CD4-positive, alpha-beta T cell treated with Interleukin-15 for 1 hour (primary cell): ENCODE measurements around the gene MYO6.

Source experiments
- DNase-seq: peaks from one replicate; pipeline ENCODE4 v3.0.0-alpha.2; 2020

Gene MYO6

GRCh38 chr6:75830959-75831885, 82.2 kb downstream of the MYO6 start:
- DNase-seq = no peak

DNA sequence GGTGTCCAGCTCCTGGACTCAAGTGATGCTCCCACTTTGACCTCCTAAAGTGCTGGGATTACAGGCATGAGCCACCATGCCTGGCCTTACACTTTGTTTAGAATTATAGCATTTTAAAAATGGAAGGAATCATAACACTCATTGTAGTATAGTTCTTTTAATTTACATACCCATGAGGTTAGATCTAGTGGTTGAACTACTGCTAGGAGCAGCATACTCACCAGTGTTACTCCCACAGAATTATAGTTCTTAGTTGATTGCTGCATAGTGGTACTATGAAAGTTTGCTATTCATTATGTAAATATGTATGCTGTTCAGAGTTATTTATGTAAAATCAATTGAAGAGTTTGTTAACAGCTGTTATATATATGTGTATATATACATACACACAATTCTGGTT, 85.4 kb downstream of the MYO6 start:
- DNase-seq = no peak

GRCh38 chr6:75842191-75842590, 93.2 kb downstream of the MYO6 start:
- no peak for DNase-seq

DNA sequence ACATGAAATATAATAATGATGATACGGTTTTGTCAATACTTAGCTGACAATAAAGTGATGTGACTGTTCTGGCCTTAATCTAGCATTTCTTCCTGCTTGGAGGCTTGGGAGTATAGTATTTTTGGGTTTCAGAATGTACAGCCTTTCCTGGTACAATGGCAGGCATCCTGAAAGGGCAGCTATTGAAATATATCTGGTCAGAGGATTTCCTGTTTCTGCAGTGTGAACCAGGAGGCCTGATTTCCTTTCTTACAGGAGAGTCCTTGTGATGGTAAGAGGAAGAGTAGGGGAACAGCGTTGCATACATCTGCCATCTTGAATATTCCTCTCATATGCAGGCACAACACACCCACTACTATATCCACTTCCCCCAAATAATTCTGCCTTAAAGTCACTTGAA, 93.7 kb downstream of the MYO6 start:
- no peak for DNase-seq

DNA sequence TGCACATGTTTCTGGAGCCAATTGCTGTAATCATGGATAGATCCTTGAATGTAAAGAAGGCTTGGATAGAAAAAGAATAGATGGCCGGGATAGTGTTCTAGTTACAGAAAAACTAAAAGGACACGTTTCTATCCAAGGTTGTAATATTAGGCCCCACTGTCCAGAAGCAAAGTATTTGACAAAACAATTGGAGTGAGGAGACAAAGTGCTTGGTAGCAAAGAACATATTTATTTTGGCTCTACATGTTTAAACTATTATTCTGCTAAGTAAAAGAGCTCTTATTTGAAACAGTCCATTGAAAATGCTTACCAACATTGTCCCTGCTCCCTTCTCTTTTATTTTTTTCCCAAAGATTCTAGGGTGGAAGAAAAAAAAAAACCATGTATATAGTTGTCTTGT, 94.4 kb downstream of the MYO6 start:
- no peak for DNase-seq

DNA sequence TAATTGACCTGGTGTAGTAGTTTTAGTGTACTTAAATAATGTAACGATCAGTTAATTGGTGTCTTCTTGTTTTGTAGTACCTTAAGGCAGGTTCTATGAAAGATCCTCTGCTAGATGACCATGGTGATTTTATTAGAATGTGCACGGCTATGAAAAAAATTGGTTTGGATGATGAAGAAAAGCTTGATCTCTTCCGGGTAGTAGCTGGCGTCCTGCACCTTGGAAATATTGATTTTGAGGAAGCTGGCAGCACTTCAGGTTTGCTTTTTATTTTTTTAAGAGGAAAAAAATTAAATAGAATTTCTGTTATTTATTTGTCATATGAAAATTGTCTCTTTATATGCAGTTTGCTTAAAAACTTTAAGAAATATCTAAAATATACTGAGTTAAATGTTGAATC, 99.2 kb downstream of the MYO6 start:
- no peak for DNase-seq

GRCh38 chr6:75849329-75850025, 100.4 kb downstream of the MYO6 start:
- no peak for DNase-seq

GRCh38 chr6:75850026-75850833, 101.2 kb downstream of the MYO6 start:
- DNase-seq = no peak

DNA sequence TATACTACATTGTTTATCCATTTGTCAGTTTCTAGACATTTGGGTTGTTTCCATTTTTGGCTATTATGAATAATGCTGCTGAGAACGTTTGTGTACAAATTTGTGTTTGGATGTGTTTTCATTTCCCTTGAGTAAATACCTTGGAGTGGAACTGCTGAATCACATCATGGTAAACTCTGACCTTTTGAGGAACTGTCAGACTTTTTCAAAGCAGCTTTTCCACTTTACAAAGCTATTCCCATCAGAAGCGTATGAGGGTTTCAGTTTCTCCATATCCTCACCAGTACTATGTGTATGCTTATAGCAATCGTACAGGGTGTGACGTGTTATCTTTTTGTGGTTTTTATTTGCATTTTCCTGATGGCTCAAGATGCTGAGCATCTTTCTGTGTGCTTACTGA, 103.7 kb downstream of the MYO6 start:
- no peak for DNase-seq

DNA sequence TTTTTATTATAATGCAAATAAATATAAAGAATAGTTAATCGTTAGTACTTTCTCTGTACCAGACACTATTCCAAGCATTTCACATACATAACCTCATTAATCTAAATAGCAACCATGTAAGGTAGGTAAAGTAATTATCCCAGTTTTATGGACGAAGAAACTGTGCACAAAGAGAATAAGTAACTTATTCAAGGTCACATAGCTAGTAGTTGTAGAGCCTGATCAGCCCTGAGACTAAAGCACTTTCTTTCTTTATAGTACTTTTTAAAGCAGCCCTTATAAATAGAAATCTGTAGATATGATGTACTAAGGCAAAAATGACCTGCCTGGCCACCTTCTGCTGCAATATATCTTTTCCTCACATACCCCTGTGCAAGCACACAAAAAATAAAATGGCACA, 104.8 kb downstream of the MYO6 start:
- no peak for DNase-seq

GRCh38 chr6:75855052-75855451, 106.0 kb downstream of the MYO6 start:
- no peak for DNase-seq

DNA sequence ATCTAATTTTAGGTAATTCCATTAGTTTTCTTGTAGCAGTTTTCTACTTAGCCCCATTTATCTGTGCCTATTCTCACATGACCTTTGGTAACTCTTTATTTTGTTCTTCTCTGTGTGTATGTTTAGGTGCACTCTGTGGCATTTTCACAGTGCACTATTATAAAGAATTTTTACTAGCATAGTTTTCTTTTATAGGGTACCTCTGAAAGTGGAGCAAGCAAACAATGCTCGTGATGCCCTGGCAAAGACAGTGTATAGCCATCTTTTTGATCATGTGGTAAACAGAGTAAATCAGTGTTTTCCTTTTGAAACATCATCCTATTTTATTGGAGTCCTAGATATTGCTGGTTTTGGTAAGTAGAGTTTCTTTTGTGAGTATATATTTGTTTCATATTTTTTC, 107.9 kb downstream of the MYO6 start:
- DNase-seq = no peak

DNA sequence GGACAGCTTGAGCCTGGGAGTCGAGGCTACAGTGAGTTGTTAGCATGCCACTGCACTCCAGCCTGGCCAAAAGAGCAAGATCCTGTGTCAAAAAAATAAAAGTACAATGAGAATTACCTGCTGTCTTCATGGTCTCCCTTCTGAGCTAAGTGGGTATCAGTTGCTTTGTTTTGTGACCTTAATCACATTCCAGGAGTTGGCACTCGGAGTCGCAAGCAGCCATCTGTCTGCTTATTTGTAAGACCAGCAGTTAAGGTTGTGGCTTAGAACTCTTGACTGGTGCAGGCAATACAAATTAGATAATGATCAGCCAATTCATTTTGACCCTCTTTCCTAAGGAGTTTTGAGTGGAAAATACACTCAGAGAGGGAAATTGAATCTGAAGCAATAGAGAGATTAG, 114.0 kb downstream of the MYO6 start:
- DNase-seq = no peak

DNA sequence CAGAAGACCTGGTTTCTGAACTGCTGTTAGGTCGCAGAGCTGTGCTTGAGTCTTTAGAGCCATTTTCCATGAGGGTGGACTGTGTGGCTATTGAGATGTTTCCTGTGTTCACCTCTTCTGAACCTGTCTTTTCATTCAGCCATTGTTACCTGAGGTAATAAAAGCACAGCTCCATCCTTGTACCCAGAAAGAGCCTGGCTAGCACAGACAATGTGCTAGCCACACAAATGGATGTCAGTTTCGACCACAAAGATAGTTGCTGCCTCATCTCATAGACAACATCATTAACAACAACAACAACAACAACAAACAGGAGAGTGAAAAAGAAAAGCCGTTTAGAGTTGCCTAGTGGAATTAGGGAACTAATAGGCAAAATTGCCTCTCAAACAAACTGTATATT, 114.7 kb downstream of the MYO6 start:
- no peak for DNase-seq

- DNase-seq = no peak
These were observed 115.4 kb downstream of the MYO6 start for GRCh38 chr6:75864446-75864845.

DNA sequence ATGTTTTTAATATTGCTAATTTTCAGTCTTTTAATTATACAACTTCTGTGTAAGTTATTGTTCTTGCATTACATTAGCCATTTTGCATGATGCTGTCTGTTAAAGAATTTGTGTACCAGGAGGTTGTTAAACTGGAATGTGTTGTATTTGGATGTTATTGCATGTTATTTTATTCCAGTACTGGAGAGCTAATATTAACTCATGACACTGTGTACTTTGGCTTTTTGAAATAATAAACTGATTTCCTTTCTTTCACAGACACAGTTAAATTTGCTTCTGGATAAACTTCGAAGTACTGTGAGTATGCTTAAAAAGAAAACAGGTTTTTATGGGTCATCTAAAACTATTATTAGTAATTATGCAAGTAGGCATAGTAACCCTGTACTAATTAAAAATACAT, 121.3 kb downstream of the MYO6 start:
- DNase-seq = no peak

DNA sequence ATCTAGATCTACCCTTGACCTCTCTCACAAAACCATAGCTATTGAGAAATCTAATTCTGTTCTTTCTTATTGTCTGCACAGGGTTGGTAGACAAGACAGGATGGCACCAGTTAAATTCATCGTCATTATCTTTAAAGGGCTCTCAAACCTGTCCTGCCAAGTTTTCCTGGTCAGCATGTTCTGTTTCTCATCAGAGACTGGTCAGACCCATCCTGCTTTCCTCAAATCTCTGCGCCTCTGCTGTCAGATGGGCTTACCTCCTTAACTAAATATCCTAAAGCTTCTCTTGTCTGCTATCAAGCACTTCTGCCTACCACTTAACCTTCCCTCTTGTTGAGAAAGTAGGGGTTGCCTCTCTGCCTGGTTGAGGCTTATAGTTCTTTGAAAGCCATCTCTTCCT, 125.2 kb downstream of the MYO6 start:
- DNase-seq = no peak

DNA sequence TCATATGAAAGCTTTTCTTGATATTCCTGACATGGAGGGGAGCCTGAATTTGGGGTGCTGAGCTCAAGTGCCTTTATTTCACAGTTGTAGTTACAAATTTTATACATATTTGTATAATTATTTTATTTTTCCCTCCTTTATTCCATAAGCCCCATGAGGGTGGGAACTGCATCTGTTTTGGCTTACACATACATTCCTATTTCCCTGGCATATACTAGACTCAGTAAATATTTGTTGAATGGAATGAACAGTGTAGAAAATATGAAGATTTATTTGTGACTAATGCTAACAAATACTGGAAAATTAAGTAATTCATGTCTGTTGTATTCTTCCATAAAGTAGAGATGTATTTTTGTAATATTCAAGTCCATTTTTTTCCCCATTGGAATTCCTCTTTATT, 127.1 kb downstream of the MYO6 start:
- DNase-seq = no peak

DNA sequence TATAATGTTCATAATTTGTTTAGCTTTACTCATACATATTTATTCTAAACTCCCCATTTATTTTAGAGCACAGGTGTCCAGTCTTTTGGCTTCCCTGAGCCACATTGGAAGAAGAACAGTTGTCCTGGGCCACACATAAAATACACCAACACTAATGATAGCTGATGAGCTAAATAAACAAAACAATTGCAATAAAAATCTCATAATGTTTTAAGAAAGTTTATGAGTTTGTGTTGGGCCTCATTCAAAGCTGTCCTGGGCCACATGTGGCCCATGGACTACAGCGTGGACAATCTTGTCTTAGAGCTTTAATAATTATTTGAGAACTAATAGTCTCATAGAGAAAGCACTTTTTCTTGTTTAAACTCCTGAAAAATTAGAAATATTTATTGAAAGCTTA, 131.3 kb downstream of the MYO6 start:
- DNase-seq = no peak

- no peak for DNase-seq
These were observed 133.7 kb downstream of the MYO6 start for GRCh38 chr6:75882734-75883133.

DNA sequence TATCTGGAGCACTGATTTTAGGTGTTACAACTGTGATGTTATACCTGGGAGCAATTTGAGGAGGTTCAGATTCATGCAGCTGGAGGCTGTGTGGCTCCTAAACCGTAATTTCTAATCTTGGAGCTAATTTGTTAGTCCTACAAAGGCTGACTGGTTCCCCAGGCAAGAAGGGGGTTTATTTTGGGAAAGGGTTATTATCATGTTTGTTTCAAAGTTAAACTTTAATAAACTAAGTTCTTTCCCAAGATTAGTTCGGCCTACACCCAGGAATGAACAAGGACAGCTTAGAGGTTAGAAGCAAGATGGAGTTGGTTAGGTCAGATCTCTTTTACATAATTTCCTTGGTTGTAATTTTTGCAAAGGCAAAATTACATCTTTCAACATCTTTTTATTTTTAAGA, 135.8 kb downstream of the MYO6 start:
- DNase-seq = no peak

DNA sequence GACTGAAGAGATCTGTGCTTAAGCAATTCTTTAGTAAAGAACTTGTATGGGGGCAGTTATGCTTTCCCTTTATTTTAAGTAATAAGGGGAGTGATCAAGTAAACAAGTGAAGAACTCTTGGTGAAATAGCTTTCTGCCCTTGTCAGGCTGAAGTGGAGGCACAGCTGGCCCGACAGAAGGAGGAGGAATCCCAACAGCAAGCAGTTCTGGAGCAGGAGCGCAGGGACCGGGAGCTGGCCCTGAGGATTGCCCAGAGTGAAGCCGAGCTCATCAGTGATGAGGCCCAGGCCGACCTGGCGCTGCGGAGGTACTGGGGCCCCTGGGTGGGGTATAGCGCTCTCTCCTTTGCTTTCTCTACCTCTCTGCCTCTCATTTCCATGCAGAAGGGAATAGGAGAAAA, 143.3 kb downstream of the MYO6 start:
- DNase-seq = no peak

DNA sequence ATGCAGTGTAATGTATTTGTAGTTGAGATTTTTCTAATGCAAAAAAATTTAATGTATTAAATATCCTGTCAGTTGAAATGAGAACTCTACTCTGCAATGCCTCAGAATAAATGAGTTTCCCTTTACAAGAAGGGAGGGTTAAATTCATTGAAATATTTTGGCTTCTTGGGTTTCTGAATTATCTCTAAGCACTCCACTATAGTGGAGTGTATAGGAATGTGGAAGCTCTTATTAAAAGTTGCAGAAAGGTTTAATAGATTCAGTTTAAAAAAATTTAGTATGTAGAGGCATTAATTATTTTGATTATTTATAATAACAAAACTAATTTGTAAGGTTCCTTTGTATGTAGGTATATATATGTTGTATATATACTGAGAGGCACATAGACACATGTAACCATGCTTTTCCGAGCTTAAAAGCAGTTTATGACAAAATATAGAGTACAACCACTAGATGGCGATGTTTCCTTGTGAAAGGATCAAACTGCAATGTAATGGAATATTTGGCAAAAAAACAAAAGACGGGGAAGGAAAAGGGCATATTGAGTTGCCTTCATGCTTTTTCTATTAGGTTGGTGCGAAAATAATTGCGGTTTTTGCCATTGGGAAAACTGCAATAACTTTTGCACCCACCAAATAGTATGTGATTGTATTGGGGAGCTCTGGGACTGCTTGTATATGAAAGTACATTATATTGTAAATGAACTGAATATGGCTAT, 144.2 kb downstream of the MYO6 start:
- no peak for DNase-seq
